GM18520 (cell line): ENCODE results near the gene TMOD1.
"Not testable (repeated sequence)": the region's sequence is repeated elsewhere in the genome, so short reads cannot be mapped to it uniquely, and the experiment has no call there.

ENCODE experiments used
- ATAC-seq: cut with Tn5 transposase; IDR thresholded peaks from one replicate; pipeline ENCODE4 v1.9.1; 2021; ENCODE audit not compliant: unreplicated experiment

Gene TMOD1

GRCh38 chr9:97501177-97501971, at the start of gene TMOD1:
TSS of gene TMOD1 (plus strand) at chr9:97501666. CDS start at chr9:97524189, 22,523 bp downstream.
- ATAC-seq, result no peak

GRCh38 chr9:97453573-97453972, 47.9 kb upstream of the TMOD1 start:
- not testable (repeated sequence) for ATAC-seq

GRCh38 chr9:97456841-97457240, 44.6 kb upstream of the TMOD1 start:
- not testable (repeated sequence) for ATAC-seq

DNA sequence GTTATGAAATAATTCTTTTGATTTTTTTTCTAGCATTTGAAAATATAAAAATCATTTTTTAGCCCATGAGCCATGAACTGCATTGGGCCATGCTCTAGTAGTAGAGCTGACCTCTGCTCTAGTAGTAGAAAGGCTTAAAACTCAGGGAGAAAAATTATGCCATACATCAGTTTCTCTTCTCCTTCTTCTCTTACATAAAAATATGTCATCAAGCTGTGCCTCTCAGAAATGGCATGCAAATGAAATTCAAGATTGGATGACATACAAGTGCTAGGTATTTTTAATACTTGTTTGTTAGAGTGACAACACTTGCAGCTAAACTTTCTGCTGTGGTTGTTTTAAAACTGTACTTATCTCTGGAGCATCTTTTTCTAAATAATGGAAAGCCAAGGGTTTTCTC, 42.1 kb upstream of the TMOD1 start:
- no peak for ATAC-seq

GRCh38 chr9:97462159-97462558, 39.3 kb upstream of the TMOD1 start:
- ATAC-seq, result no peak

DNA sequence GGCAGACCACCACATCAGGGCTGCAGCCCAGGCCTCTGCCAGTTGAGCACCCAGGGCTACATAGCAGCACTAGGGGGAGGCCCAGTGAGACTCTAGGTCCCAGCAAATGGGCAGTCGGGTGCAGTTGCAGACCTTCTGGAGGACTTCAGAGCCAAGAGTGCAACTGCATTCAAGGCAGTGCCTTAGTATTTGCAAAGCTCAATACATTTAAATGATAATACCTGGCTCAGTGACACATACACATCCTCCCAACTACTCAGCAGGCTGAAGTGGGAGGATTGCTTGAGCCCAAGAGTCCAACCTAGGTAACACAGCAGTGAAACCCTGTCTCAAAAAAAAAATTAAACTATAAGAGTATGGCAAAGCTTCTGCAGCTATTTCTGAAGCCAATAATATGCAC, 38.6 kb upstream of the TMOD1 start:
- ATAC-seq, result no peak

- no peak for ATAC-seq
These were observed 32.6 kb upstream of the TMOD1 start for GRCh38 chr9:97468658-97469448.

DNA sequence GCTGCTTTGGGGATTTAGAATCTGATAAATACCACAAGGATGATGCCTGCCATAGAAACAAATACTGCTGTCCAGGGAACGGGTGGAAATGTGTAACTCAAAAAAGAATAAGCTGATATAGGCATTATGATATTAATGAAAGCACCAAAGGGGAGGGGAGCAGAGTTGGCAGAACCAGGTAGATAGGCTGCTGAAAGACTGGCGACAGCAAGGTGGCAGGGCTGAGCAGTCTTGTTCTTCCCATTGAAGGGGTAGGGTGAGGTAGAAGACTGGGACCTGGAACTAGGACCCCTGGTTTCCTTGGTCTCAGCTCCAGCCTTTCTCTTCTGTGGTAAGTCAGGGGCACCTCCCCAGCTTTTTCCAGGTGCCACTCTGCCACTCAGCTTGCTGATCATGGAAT, 31.4 kb upstream of the TMOD1 start:
- ATAC-seq, result no peak

DNA sequence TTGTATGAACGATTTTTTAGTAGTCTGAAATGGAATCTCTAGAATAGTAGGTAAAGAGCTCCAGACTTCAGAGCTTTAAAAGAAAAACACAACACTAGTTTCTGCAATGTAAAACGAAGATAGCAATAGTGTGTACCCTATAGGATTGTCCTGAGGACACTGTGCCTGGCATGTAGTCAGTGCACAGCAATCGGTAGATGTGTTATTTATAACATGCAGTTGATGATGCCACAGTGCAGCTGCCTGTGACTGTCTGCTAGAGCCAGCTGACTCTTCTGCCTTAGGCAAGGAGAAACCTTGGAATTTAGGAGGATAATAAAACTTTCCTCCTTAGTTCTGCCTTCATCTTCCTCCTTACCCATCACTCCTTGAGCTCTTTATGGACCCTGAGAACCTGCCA, 27.7 kb upstream of the TMOD1 start:
- ATAC-seq, result no peak

GRCh38 chr9:97474372-97474925, 27.0 kb upstream of the TMOD1 start:
- ATAC-seq, result no peak

DNA sequence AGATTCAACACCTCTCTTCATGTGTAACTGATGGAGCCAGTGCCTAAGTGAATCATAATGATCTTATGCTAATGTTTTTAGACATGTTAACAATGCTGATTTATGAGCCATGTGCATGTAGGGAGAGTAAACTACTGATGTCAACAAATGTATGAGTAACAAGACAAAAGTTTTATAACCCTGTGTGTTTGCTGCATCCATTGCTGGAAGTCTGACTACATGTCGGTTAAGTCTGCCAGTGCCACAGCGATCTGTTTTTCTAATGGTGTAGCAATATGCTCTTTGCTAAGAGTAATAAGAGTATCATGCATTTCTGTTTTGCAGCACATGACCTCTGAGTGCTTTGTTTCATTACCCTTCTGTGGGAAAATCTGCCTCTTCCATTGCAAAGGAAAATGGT, 26.4 kb upstream of the TMOD1 start:
- no peak for ATAC-seq

GRCh38 chr9:97478301-97478981, 23.0 kb upstream of the TMOD1 start:
- no peak for ATAC-seq

GRCh38 chr9:97479496-97480159, 21.8 kb upstream of the TMOD1 start:
- no peak for ATAC-seq

GRCh38 chr9:97480174-97480573, 21.3 kb upstream of the TMOD1 start:
- ATAC-seq, result no peak

- ATAC-seq, result no peak
These were observed 20.7 kb upstream of the TMOD1 start for GRCh38 chr9:97480749-97481148.

DNA sequence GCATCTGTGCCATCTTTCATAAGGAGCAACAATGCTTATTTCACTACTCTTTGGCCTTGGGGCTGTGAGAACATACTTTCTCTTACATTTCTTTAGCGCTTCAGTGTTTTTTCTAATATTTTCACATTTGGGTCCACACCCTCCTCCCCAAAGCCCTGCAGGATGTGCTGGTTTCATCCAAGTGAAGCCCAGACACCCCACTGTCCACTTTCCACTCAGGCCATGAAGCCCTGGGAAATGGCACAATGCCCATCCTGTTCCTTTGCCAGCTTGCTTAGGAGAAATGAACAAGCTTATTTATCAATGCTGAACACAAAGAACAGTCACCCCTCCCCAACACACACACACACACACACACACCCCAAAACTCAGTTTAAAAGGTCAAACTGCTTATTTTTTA, 17.3 kb upstream of the TMOD1 start:
- ATAC-seq, result no peak

DNA sequence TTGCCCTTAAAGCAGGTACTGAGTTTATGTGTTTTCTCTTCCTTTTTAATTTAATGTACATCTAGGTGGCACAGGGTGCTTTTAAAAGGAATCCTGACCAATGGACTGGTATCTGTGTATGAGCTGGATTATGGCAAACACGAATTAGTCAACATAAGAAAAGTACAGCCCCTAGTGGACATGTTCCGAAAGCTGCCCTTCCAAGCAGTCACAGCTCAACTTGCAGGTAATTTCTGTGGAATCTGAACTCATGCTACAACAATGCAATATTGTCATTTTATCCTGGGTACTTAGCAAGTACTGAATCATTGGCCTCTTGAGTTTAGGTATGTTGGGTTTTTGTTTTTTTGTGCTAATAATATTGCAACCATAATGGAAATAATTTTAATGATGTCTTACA, 14.4 kb upstream of the TMOD1 start:
- ATAC-seq, result no peak

GRCh38 chr9:97487861-97488260, 13.6 kb upstream of the TMOD1 start:
- ATAC-seq, result no peak

- no peak for ATAC-seq
These were observed 10.1 kb upstream of the TMOD1 start for GRCh38 chr9:97491216-97491999.
